H7 (cell line): ENCODE results near the gene PAQR8. TPM values are rescaled to one million over a fixed set of nuclear protein-coding genes. Genes with fewer than 3 reads are reported as not detected.
"Not testable (repeated sequence)": the region's sequence is repeated elsewhere in the genome, so short reads cannot be mapped to it uniquely, and the experiment has no call there.

Experiments used
- DNase-seq: peaks from one replicate; pipeline ENCODE4 v3.0.0; 2012
- H3K27me3 ChIP-seq: 2 replicates; pipeline ENCODE4 v1.6.0; 2011; ENCODE audit warnings: mild to moderate bottlenecking, low read length; ENCODE audit not compliant: control insufficient read depth, insufficient read depth
- H3K36me3 ChIP-seq: replicated peaks from 2 replicates; pipeline ENCODE4 v1.5.1; 2011; ENCODE audit warnings: low read length; ENCODE audit not compliant: control insufficient read depth, insufficient read depth
- H3K4me3 ChIP-seq: 2 replicates; pipeline ENCODE4 v1.5.1; 2011; ENCODE audit warnings: low read depth, mild to moderate bottlenecking, control low read depth, low read length, moderate library complexity; ENCODE audit not compliant: insufficient read depth
- total RNA-seq: library from RNA; depleted of rRNA; stranded (reverse); fragments of >200 nt; shearing (Covaris generic); gene quantifications from 2 replicates; pipeline ENCODE4 v1.2.3, GENCODE V29; 2014; rRNA removed

The PAQR8 gene
- total RNA-seq, 1 experiment from 2014 or later = 4.6 TPM

GRCh38 chr6:52420668-52421358 lies 58.9 kb downstream of the PAQR8 start:
- DNase-seq = no peak
- H3K27me3 ChIP-seq = no peaks in the 10 kb centered on the region
- H3K36me3 ChIP-seq = no peaks in the 10 kb centered on the region
- peak overlapping the region; percentile 60 for H3K4me3 ChIP-seq

- H3K4me3 ChIP-seq = no peak overlapping the region
- H3K36me3 ChIP-seq = no peaks in the 10 kb centered on the region
- H3K27me3 ChIP-seq = no peaks in the 10 kb centered on the region
- DNase-seq = no peak
Measured at GRCh38 chr6:52422156-52422555, 60.2 kb downstream of the PAQR8 start.

- no peak overlapping the region for H3K4me3 ChIP-seq
- DNase-seq = no peak
- no peaks in the 10 kb centered on the region for H3K27me3 ChIP-seq
- no peaks in the 10 kb centered on the region for H3K36me3 ChIP-seq
Measured at GRCh38 chr6:52423448-52423847, 61.5 kb downstream of the PAQR8 start.

GRCh38 chr6:52423971-52424381 lies 62.0 kb downstream of the PAQR8 start:
- DNase-seq = no peak
- no peaks in the 10 kb centered on the region for H3K36me3 ChIP-seq
- no peaks in the 10 kb centered on the region for H3K27me3 ChIP-seq
- no peak overlapping the region for H3K4me3 ChIP-seq

- DNase-seq = no peak
- Histone ChIP-seq H3K36me3 (no peaks in the 10 kb centered on the region), H3K4me3 (no peak overlapping the region), H3K27me3 (no peaks in the 10 kb centered on the region)
Measured at GRCh38 chr6:52424513-52424912, 62.6 kb downstream of the PAQR8 start.

- DNase-seq = no peak
- no peaks in the 10 kb centered on the region for H3K36me3 ChIP-seq
- no peak overlapping the region for H3K4me3 ChIP-seq
- H3K27me3 ChIP-seq = no peaks in the 10 kb centered on the region
Measured at GRCh38 chr6:52426667-52427066, 64.7 kb downstream of the PAQR8 start.

- not testable (repeated sequence) for H3K4me3 ChIP-seq, DNase-seq, H3K36me3 ChIP-seq, H3K27me3 ChIP-seq
Measured at GRCh38 chr6:52433294-52433693, 71.3 kb downstream of the PAQR8 start.

GRCh38 chr6:52435345-52435744 lies 73.4 kb downstream of the PAQR8 start:
- Histone ChIP-seq H3K4me3 (no peak overlapping the region), H3K36me3 (no peaks in the 10 kb centered on the region; the same call in 1 of the 2 replicates), H3K27me3 (no peaks in the 10 kb centered on the region)
- no peak for DNase-seq

- H3K27me3 ChIP-seq = no peaks in the 10 kb centered on the region
- no peaks in the 10 kb centered on the region; the same call in 1 of the 2 replicates for H3K36me3 ChIP-seq
- no peak for DNase-seq
- no peak overlapping the region for H3K4me3 ChIP-seq
Measured at GRCh38 chr6:52438926-52439325, 77.0 kb downstream of the PAQR8 start.

- Histone ChIP-seq H3K36me3 (no peaks in the 10 kb centered on the region), H3K4me3 (no peak overlapping the region), H3K27me3 (no peaks in the 10 kb centered on the region)
- no peak for DNase-seq
Measured at GRCh38 chr6:52454556-52454955, 92.6 kb downstream of the PAQR8 start.

- Histone ChIP-seq H3K4me3 (no peak overlapping the region), H3K36me3 (no peaks in the 10 kb centered on the region), H3K27me3 (no peaks in the 10 kb centered on the region)
- DNase-seq = no peak
Measured at GRCh38 chr6:52457096-52457495, 95.1 kb downstream of the PAQR8 start.

Other genes starting within 250 kb of the PAQR8 start
- 0.03 TPM in 1 of 2 replicates, not detected in the other for gene IL17A, start 175.8 kb upstream of the PAQR8 start, total RNA-seq
- not detected in 2 replicates for gene IL17F, start 117.7 kb upstream of the PAQR8 start, total RNA-seq
- gene MCM3, start 77.4 kb upstream of the PAQR8 start, total RNA-seq = 308 and 349 TPM in 2 replicates
- 11.5 and 15.7 TPM in 2 replicates for gene EFHC1, start 58.2 kb downstream of the PAQR8 start, total RNA-seq
- 8.7 and 9.2 TPM in 2 replicates for gene TRAM2, start 214.9 kb downstream of the PAQR8 start, total RNA-seq